Brain pericyte (primary cell): Measurements from ENCODE around the gene OSGEP.
"Not testable (repeated sequence)": the region's sequence is repeated elsewhere in the genome, so short reads cannot be mapped to it uniquely, and the experiment has no call there.

Experiments used
- DNase-seq: peaks from one replicate; pipeline ENCODE4 v3.0.0-alpha.2; 2012; ENCODE audit warnings: low read depth, low spot score

The OSGEP gene

GRCh38 chr14:20469890-20470602 is 15.4 kb upstream of the OSGEP start:
- DNase-seq, result no peak

DNA sequence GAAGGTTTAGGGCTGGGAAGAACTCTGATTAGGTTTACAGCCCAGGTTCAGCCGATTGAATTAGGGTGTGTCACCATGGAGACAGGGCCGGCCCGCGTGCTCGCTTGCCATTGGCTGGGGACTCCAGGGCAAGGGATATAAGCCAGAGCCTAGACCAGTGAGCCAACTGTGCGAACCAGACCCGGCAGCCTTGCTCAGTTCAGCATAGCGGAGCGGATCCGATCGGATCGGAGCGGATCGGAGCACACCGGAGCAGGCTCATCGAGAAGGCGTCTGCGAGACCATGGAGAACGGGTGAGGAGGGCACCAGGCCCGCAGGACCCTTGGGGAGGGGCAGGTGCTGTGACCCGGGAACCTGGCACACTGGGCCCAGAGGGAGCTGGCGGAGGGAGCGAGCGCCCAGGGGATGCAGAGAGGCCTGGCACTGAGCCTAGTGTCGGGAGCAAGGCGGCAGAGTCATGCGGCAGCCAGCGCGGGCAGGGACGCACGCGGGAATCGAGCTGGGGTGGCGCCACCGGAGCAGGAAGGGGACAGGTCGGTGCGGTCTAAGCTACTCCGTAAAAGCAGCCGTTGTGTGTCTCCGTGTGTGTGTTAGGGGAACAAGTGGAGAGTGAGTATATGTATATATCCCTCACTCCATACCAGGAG is 14.8 kb upstream of the OSGEP start, which contains the start of gene PNP:
TSS of gene PNP (plus strand) at position 165 of the 648 bp plus-strand sequence. CDS start at position 284, 119 bp downstream.
- peak; percentile 37 for DNase-seq

GRCh38 chr14:20468764-20469241 is 14.2 kb upstream of the OSGEP start:
- DNase-seq, result no peak

GRCh38 chr14:20461225-20462141 is 6.9 kb upstream of the OSGEP start, which contains the start of gene PIP4P1:
PIP4P1 (minus strand) TSS chr14:20461434; CDS start chr14:20461325, 109 bp downstream.
- DNase-seq, result peak; percentile 100

GRCh38 chr14:20460458-20461224 is 6.0 kb upstream of the OSGEP start:
- no peak for DNase-seq

GRCh38 chr14:20458031-20458789 is 3.6 kb upstream of the OSGEP start:
- no peak for DNase-seq

DNA sequence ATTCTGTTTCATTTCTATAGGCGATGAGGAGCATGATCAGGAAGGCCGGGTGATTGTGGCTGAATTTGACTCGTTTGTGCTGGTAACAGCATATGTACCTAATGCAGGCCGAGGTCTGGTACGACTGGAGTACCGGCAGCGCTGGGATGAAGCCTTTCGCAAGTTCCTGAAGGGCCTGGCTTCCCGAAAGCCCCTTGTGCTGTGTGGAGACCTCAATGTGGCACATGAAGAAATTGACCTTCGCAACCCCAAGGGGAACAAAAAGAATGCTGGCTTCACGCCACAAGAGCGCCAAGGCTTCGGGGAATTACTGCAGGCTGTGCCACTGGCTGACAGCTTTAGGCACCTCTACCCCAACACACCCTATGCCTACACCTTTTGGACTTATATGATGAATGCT is 2.4 kb upstream of the OSGEP start:
- no peak for DNase-seq

DNA sequence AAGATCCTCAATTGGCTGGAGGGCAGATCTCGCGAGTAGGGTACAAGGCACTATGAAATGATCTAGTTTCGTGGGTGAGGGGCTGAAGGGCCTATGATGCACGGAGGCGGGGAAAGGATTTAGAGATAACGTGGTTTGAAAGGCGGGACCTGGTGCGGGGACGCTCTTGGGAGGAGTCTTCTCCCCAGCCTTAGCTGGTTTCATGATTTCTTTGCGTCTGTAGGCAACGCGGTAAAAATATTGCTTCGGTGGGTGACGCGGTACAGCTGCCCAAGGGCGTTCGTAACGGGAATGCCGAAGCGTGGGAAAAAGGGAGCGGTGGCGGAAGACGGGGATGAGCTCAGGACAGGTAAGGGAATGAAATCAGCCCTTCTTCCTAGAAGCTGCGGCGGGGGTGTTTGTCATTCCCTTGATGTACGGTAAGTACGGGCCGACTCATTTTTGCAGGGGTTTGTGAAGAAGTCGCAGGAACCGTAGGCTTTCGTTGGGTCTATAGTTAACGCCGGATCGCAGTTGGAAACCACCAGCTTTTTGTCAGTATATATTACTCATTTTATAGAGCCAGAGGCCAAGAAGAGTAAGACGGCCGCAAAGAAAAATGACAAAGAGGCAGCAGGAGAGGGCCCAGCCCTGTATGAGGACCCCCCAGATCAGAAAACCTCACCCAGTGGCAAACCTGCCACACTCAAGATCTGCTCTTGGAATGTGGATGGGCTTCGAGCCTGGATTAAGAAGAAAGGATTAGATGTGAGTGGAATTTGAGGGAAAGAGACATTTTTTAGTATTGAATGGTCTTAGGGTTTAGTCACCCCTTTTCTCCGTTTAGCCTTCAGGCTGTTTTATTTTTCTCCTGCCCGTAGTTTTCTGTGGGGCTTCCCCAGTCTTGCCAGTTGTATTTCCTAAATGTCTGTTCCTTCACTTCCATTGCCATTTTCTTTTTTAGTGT is 1.0 kb upstream of the OSGEP start:
- no peak for DNase-seq

DNA sequence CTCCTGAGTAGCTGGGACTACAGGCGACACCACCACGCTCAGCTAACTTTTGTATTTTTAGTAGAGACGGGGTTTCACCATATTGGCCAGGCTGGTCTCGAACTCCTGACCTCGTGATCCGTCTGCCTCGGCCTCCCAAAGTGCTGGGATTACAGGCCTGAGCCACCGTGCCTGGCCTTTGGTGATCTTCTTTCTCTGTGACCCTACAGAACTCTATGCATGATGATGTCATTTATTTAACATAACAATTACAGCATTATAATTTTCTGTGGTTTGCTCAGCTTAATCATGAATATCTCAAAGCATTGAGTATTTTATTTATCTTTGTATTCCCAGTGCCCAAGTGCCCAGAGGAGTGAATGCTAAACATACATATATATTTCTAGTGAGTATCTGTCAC is 1.8 kb downstream of the OSGEP start:
- DNase-seq, result not testable (repeated sequence)

- no peak for DNase-seq
These were observed 7.7 kb downstream of the OSGEP start for GRCh38 chr14:20446889-20447288.

- not testable (repeated sequence) for DNase-seq
These were observed 11.0 kb downstream of the OSGEP start for GRCh38 chr14:20443650-20444049.

DNA sequence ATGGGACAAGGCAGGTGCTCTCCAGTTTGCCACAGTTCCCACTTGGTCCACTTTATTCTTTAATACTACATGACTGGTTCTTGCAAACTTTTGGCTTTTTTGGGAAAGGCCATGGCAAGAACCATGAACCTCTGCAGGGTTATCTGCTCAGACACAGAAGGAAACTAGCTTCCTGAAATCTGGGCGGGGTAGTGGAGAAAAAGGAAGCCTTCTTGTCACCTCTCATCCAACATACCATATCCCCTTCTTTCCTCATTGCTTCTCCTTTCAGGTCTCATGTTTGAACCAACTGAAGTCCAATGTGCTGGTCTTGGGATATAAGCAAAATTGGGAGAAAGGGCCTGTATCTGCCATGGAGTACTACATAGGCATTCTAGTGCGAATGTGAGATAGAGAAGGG is 13.2 kb downstream of the OSGEP start:
- no peak for DNase-seq

GRCh38 chr14:20440882-20441281 is 13.7 kb downstream of the OSGEP start:
- DNase-seq, result no peak

GRCh38 chr14:20440465-20440864 is 14.1 kb downstream of the OSGEP start:
- DNase-seq, result no peak

GRCh38 chr14:20438664-20439063 is 15.9 kb downstream of the OSGEP start:
- no peak for DNase-seq

DNA sequence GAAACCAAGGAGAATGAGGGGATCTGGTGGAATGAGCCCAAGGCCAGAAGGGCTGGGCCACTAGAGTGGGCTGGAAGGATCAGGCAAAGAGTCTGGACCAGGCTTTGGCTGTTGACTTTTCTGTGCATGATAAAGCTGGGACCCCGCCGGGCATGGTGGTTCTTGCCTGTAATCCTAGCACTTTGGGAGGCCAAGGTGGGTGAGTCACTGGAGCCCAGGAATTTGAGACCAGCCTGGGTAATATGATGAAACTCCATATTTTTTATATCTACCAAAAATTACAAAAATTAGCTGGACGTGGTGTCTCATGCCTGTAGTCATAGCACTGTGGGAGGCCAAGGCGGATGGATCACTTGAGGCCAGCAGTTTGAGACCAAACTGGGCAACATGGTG is 18.3 kb downstream of the OSGEP start:
- DNase-seq, result no peak

DNA sequence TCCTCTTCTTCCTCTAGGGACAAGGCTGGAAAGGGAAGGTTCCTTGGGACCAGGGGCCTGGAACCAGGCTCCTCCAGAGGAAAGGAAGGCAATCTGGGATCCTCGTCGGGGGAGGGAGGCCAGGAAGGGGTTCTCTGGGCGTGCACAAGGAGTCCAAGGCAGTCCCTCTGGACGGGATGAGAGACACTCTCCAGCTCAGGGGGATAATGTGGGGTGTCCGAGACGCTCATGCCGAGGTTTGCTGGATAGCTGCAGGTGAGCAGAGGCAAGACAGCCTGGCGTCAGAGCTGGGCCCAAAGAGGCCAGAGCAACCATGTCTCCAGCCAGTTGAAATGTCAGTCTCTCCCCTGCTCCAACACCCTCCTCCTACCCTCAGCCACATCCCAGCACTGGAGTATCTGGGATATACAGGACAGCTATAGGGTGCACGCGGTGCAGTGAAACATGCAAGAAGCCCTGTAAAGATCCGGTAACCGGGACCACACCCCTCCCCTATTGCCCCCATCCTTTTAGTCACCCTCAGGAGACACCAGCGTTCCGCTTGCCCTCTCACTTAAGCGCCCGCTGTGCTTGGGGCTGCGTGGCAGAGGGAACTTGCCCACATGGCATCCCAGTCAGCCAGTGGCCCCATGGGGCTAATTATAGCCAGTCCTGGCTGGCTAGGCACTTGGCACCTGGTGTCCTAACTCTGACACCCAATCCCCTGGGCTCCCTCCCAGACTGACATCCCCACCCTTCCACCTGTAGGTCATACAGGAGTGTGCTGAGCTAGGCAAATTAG is 18.8 kb downstream of the OSGEP start, which contains the start of gene KLHL33:
TSS of gene KLHL33 (minus strand) at position 585 of the 781 bp plus-strand sequence. CDS start at position 230, 355 bp downstream.
- no peak for DNase-seq
